GM10248 (cell line): ENCODE measurements around the gene AEBP2.

Experiments
- CTCF ChIA-PET: fragments of 300-600 bp; sonication (Branson Sonifier 250); formaldehyde crosslinking; extraction: SDS; loops from one replicate; lab custom pipeline; 2021; ENCODE audit warnings: antibody characterized with exemption; lab: Yijun Ruan, JAX
- POLR2A ChIA-PET: fragments of 350-650 bp; sonication (Branson Sonifier 250); formaldehyde crosslinking; extraction: SDS; loops from one replicate; lab custom pipeline; 2020; ENCODE audit warnings: antibody characterized with exemption; lab: Yijun Ruan, JAX
- DNase-seq: peaks from one replicate; pipeline ENCODE4 v3.0.0; 2012; ENCODE audit errors: extremely low spot score
- CTCF ChIP-seq: IDR thresholded peaks from 2 replicates; pipeline ENCODE4 v1.5.1; 2012; ENCODE audit warnings: mild to moderate bottlenecking, low read depth; ENCODE audit errors: extremely low read depth, missing control alignments, control extremely low read depth

Gene AEBP2

GRCh38 chr12:19434538-19434937 lies 4.8 kb upstream of the AEBP2 start:
- ChIA-PET POLR2A (no interaction called here), CTCF (no interaction called here)
- no peak for TF ChIP-seq CTCF
- no peak for DNase-seq

GRCh38 chr12:19435831-19436497 lies 3.3 kb upstream of the AEBP2 start:
- no peak for TF ChIP-seq CTCF
- ChIA-PET CTCF (no interaction called here), POLR2A (no interaction called here)
- no peak for DNase-seq

- TF ChIP-seq CTCF: no peak
- ChIA-PET CTCF (no interaction called here), POLR2A (no interaction called here)
- no peak for DNase-seq
Observed at GRCh38 chr12:19436931-19437330, 2.4 kb upstream of the AEBP2 start.

GRCh38 chr12:19437996-19438395 lies 1.3 kb upstream of the AEBP2 start:
- no peak for TF ChIP-seq CTCF
- DNase-seq: no peak
- CTCF ChIA-PET: no interaction called here
- POLR2A ChIA-PET: no interaction called here

GRCh38 chr12:19440019-19440858 lies 947 bp downstream of the AEBP2 start:
- no peak for TF ChIP-seq CTCF
- POLR2A ChIA-PET: interaction anchor here (0.6 kb wide), 1 partner anchor 10 kb away, joined by 5 read pairs; no protein-coding TSS in a partner anchor

GRCh38 chr12:19440916-19441315 lies 1.6 kb downstream of the AEBP2 start:
- CTCF ChIA-PET: interaction anchor here (1.2 kb wide), 1 partner anchor 10 kb away, joined by 3 read pairs; no protein-coding TSS in a partner anchor
- DNase-seq: no peak
- POLR2A ChIA-PET: no interaction called here
- no peak for TF ChIP-seq CTCF

More at GRCh38 chr12:19440019-19440858, 947 bp downstream of the AEBP2 start:
- peak; percentile 67 for DNase-seq
- CTCF ChIA-PET: interaction anchor here (1.2 kb wide), 1 partner anchor 10 kb away, joined by 3 read pairs; no protein-coding TSS in a partner anchor
